Measurements from ENCODE around the gene MPST.

MPST gene

GRCh38 chr22:37079158-37079557, 59.6 kb downstream of the MPST start:
- DNase-seq (ENCODE audit: low spot score): no peak
